ENCODE measurements around the gene BMP2K. TPM values are rescaled to one million over a fixed set of nuclear protein-coding genes. Genes with fewer than 3 reads are reported as not detected.
A peak's percentile ranks its signal among the peaks of the same experiment; 100 is the strongest.

BMP2K gene
- total RNA-seq, 1 experiment from 2014 or later, result 27.4 TPM

DNA sequence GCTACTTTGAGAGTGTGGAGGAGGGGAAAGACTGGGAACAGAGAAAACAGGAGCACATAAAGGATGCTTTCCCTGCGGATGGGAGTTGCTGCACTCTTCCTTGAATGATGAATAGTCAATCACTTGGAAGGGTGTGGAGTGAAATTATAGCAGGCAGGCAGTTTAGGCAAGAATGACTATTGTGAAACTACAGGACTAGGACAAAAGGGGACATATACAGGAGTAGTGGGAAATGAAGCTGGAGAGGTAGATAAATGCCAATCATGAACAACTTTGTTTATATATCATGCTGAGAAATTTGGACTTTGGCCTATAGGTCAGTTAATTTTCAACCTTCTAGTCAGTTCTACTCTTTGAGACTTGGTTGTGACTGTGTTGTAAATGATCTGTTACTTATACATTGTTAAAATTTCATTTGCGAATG lies 86.2 kb downstream of the BMP2K start:
- no peak for DNase-seq
- H3K4me3 Mint-ChIP-seq (ENCODE audit: low read depth, unreplicated experiment), result no peak overlapping the region
- TF ChIP-seq, protein P1, sequence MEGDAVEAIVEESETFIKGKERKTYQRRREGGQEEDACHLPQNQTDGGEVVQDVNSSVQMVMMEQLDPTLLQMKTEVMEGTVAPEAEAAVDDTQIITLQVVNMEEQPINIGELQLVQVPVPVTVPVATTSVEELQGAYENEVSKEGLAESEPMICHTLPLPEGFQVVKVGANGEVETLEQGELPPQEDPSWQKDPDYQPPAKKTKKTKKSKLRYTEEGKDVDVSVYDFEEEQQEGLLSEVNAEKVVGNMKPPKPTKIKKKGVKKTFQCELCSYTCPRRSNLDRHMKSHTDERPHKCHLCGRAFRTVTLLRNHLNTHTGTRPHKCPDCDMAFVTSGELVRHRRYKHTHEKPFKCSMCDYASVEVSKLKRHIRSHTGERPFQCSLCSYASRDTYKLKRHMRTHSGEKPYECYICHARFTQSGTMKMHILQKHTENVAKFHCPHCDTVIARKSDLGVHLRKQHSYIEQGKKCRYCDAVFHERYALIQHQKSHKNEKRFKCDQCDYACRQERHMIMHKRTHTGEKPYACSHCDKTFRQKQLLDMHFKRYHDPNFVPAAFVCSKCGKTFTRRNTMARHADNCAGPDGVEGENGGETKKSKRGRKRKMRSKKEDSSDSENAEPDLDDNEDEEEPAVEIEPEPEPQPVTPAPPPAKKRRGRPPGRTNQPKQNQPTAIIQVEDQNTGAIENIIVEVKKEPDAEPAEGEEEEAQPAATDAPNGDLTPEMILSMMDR (IDR thresholded peaks at IDR 0.05; ENCODE audit: unreplicated experiment), result no peak
- H3K4me1 Mint-ChIP-seq (ENCODE audit: low read depth, unreplicated experiment), result peaks cover 8% of the 10 kb centered on the region
- no peak overlapping the region for H3K27ac Mint-ChIP-seq (ENCODE audit: unreplicated experiment)
- no peaks in the 10 kb centered on the region for H3K9me3 Mint-ChIP-seq (ENCODE audit: low read depth, unreplicated experiment)
- BruUV-seq (replicated peaks), result no TSS peak
- H3K27me3 Mint-ChIP-seq (ENCODE audit: unreplicated experiment), result no peaks in the 10 kb centered on the region
- peaks cover 4% of the 10 kb centered on the region for H3K36me3 Mint-ChIP-seq (ENCODE audit: insufficient read depth, unreplicated experiment)
- intact Hi-C loops (cut with micrococcal nuclease; ENCODE audit: unreplicated experiment), result loop anchor here (10.0 kb wide), 2 partner anchors 218 to 908 kb away; no protein-coding TSS in a partner anchor
- CTCF ChIA-PET, result no interaction called here

DNA sequence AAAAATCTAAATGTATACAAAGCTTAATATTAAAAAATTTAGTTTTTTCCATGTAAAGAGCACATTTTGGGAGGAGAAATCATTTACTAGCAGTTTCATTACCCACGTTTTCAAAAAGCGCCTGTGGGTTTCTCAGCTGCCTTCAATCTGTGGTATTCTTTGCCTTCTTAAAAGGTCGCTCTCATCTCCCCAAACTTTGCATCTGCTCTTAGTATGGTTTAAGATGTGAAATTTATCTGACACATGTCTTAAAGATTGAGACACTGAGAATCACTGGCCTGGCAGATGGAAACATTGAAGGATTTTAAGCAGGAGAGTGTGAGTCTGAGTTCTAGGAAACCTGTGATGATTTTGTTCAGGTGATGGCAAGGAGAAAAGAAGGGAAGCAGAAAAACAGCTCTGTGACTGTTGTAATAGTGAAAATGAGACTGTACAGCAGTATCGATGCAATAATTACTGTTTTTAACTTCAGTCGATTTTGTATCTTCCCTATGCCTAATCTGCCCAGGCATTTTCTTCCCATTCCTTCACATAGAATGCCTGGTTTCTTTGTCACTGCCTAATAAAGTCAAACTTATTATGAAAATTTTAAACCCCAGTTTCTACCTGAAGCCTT lies 87.2 kb downstream of the BMP2K start:
- BruUV-seq (replicated peaks), result no TSS peak
- Mint-ChIP-seq H3K27me3 (ENCODE audit: unreplicated experiment) (no peaks in the 10 kb centered on the region), H3K4me3 (ENCODE audit: low read depth, unreplicated experiment) (no peak overlapping the region), H3K36me3 (ENCODE audit: insufficient read depth, unreplicated experiment) (peaks cover 4% of the 10 kb centered on the region), H3K4me1 (ENCODE audit: low read depth, unreplicated experiment) (peaks cover 8% of the 10 kb centered on the region), H3K27ac (ENCODE audit: unreplicated experiment) (no peak overlapping the region), H3K9me3 (ENCODE audit: low read depth, unreplicated experiment) (no peaks in the 10 kb centered on the region)
- TF ChIP-seq, protein P1 (IDR thresholded peaks at IDR 0.05; ENCODE audit: unreplicated experiment), result no peak
- no peak for DNase-seq
- intact Hi-C loops (cut with micrococcal nuclease; ENCODE audit: unreplicated experiment), result loop anchor here (10.0 kb wide), 2 partner anchors 219 to 909 kb away; no protein-coding TSS in a partner anchor
- CTCF ChIA-PET, result no interaction called here

DNA sequence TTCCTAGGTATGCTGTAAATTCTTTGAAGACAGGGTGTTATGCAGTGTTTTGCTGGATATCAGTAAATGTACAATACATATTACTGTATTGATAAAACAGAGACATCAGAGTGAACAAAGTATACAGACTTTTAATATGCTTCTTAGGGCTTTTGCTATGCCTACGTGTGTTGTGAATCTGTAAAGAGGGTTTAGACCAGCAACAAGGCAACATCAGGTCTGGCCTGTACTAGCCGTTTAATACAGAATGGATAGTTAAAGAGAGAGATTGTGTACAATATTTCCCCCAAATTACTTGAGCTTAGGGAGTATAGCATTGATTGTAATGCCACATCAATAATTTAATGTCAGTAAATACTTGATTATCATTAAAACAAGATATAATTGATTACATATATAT lies 87.8 kb downstream of the BMP2K start:
- no TSS peak for BruUV-seq (replicated peaks)
- no peak overlapping the region for H3K4me3 Mint-ChIP-seq (ENCODE audit: low read depth, unreplicated experiment)
- peaks cover 8% of the 10 kb centered on the region for H3K4me1 Mint-ChIP-seq (ENCODE audit: low read depth, unreplicated experiment)
- H3K36me3 Mint-ChIP-seq (ENCODE audit: insufficient read depth, unreplicated experiment), result peaks cover 4% of the 10 kb centered on the region
- no peak overlapping the region for H3K27ac Mint-ChIP-seq (ENCODE audit: unreplicated experiment)
- intact Hi-C loops (cut with micrococcal nuclease; ENCODE audit: unreplicated experiment), result loop anchor here (1.0 to 10.0 kb wide), 3 partner anchors 219 to 909 kb away; no protein-coding TSS in a partner anchor
- no peaks in the 10 kb centered on the region for H3K27me3 Mint-ChIP-seq (ENCODE audit: unreplicated experiment)
- TF ChIP-seq, protein P1 (IDR thresholded peaks at IDR 0.05; ENCODE audit: unreplicated experiment), result no peak
- no peaks in the 10 kb centered on the region for H3K9me3 Mint-ChIP-seq (ENCODE audit: low read depth, unreplicated experiment)
- CTCF ChIA-PET, result interaction anchor here (0.7 kb wide), 3 partner anchors 219 to 618 kb away, joined by 3 to 4 read pairs (median 3); no protein-coding TSS in a partner anchor
- DNase-seq, result no peak

DNA sequence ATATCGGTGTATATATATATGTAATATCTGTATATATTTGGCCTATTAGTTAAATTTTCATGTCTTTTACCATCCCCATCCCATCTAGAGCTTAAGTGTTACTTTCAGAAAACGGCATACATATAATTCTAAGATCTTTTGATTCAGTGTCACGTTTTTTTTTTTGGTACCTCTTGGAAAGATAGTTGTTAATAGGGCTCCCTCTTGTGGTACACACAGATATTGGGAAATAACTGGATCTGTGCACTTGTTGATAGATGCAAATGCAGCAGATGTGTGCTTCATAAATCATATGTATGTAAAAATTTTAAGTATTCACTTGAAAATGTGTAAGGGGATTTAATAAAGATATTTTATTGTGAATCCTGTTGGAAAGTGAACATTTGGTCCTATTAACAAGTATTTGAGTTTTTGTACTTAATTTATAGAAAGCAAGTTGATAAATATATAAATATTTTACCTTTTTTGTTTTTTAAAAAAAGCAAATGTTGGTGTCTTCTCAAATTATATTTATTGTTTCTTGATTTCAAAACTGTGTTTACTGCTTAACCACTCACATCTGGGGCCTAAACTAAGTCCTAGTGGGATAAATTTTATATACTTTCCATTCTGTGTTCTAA lies 88.4 kb downstream of the BMP2K start:
- Mint-ChIP-seq H3K27me3 (ENCODE audit: unreplicated experiment) (no peaks in the 10 kb centered on the region), H3K9me3 (ENCODE audit: low read depth, unreplicated experiment) (no peaks in the 10 kb centered on the region), H3K4me1 (ENCODE audit: low read depth, unreplicated experiment) (peaks cover 8% of the 10 kb centered on the region), H3K4me3 (ENCODE audit: low read depth, unreplicated experiment) (no peak overlapping the region), H3K36me3 (ENCODE audit: insufficient read depth, unreplicated experiment) (peaks cover 4% of the 10 kb centered on the region), H3K27ac (ENCODE audit: unreplicated experiment) (no peak overlapping the region)
- DNase-seq, result peak; percentile 23
- CTCF ChIA-PET, result interaction anchor here (0.7 kb wide), 3 partner anchors 220 to 619 kb away, joined by 3 to 4 read pairs (median 3); no protein-coding TSS in a partner anchor
- intact Hi-C loops (cut with micrococcal nuclease; ENCODE audit: unreplicated experiment), result loop anchor here (1.0 to 10.0 kb wide), 3 partner anchors 220 to 910 kb away; no protein-coding TSS in a partner anchor
- no TSS peak for BruUV-seq (replicated peaks)
- TF ChIP-seq, protein P1 (IDR thresholded peaks at IDR 0.05; ENCODE audit: unreplicated experiment), result no peak
